Parathyroid adenoma (tissue), 2 donors: Measurements from ENCODE around the gene DKKL1.

Experiments used
- H2AFZ ChIP-seq: fragments of 300-600 bp; sonication (generic); one replicate; pipeline ENCODE4 v1.7.0; 2017; ENCODE audit warnings: antibody characterized with exemption, mild to moderate bottlenecking
- H3K27ac ChIP-seq: fragments of 300-600 bp; sonication (generic); one replicate; pipeline ENCODE4 v1.7.0; 2017
- H3K27me3 ChIP-seq: fragments of 300-600 bp; sonication (generic); one replicate; pipeline ENCODE4 v1.7.0; 2017; ENCODE audit warnings: low read length; ENCODE audit not compliant: control insufficient read depth, insufficient read depth
- H3K36me3 ChIP-seq: fragments of 300-600 bp; sonication (generic); one replicate; pipeline ENCODE4 v1.7.0; 2017; ENCODE audit warnings: low read length; ENCODE audit not compliant: control insufficient read depth, insufficient read depth
- H3K4me1 ChIP-seq: fragments of 300-600 bp; sonication (generic); one replicate; pipeline ENCODE4 v1.7.0; 2017; ENCODE audit warnings: control low read depth
- H3K4me2 ChIP-seq: fragments of 300-600 bp; sonication (generic); one replicate; pipeline ENCODE4 v1.7.0; 2017; ENCODE audit warnings: low read length
- H3K4me3 ChIP-seq: fragments of 300-600 bp; sonication (generic); one replicate; pipeline ENCODE4 v1.7.0; 2017; ENCODE audit warnings: low read depth, low read length
- H3K79me2 ChIP-seq: fragments of 300-600 bp; sonication (generic); one replicate; pipeline ENCODE4 v1.7.0; 2017; ENCODE audit warnings: control low read depth
- H3K9ac ChIP-seq: fragments of 300-600 bp; sonication (generic); one replicate; pipeline ENCODE4 v1.7.0; 2017; ENCODE audit warnings: mild to moderate bottlenecking
- H3K9me3 ChIP-seq: fragments of 300-600 bp; sonication (generic); one replicate; pipeline ENCODE4 v1.7.0; 2017; ENCODE audit warnings: low read length; ENCODE audit not compliant: control insufficient read depth
- CTCF ChIP-seq: fragments of 300-600 bp; sonication (generic); IDR thresholded peaks from one replicate; pipeline ENCODE4 v1.7.0; 2017; ENCODE audit warnings: antibody characterized with exemption, mild to moderate bottlenecking
- donor health status: primary hyperparathyroidism.

DKKL1 gene

GRCh38 chr19:49421878-49422202, 58.2 kb downstream of the DKKL1 start:
- Histone ChIP-seq H3K9me3 (no peaks in the 10 kb centered on the region), H3K27me3 (peaks cover 30% of the 10 kb centered on the region), H3K27ac (no peak overlapping the region), H3K36me3 (no peaks in the 10 kb centered on the region), H3K4me2 (no peak overlapping the region), H3K4me1 (no peaks in the 10 kb centered on the region), H3K4me3 (no peak overlapping the region), H3K9ac (no peak overlapping the region), H2AFZ (no peak overlapping the region), H3K79me2 (no peaks in the 10 kb centered on the region)
- no peak for TF ChIP-seq CTCF

GRCh38 chr19:49422407-49423070, 58.9 kb downstream of the DKKL1 start:
- Histone ChIP-seq H3K36me3 (no peaks in the 10 kb centered on the region), H3K9me3 (no peaks in the 10 kb centered on the region), H3K79me2 (no peaks in the 10 kb centered on the region), H2AFZ (no peak overlapping the region), H3K27me3 (peaks cover 35% of the 10 kb centered on the region), H3K4me2 (peak overlapping the region; percentile 47), H3K4me1 (no peaks in the 10 kb centered on the region), H3K27ac (no peak overlapping the region), H3K4me3 (no peak overlapping the region), H3K9ac (no peak overlapping the region)
- TF ChIP-seq CTCF: no peak

GRCh38 chr19:49423071-49423984, 59.7 kb downstream of the DKKL1 start, which contains the start of gene PTH2:
PTH2 (minus strand) TSS chr19:49423441; CDS start chr19:49423339, 102 bp downstream.
- Histone ChIP-seq H3K27me3 (peaks cover 35% of the 10 kb centered on the region), H3K36me3 (no peaks in the 10 kb centered on the region), H3K9ac (no peak within 1 kb of the TSS), H2AFZ (no peak within 1 kb of the TSS), H3K4me1 (no peaks in the 10 kb centered on the region), H3K9me3 (no peaks in the 10 kb centered on the region), H3K79me2 (no peaks in the 10 kb centered on the region), H3K4me2 (peak within 1 kb of the TSS; percentile 47), H3K4me3 (no peak within 1 kb of the TSS), H3K27ac (no peak within 1 kb of the TSS)
- no peak for TF ChIP-seq CTCF

GRCh38 chr19:49423985-49424303, 60.3 kb downstream of the DKKL1 start:
- no peaks in the 10 kb centered on the region for H3K79me2 ChIP-seq
- no peak overlapping the region for H3K27ac ChIP-seq
- TF ChIP-seq CTCF: no peak
- peaks cover 35% of the 10 kb centered on the region for H3K27me3 ChIP-seq
- H2AFZ ChIP-seq: no peak overlapping the region
- no peaks in the 10 kb centered on the region for H3K9me3 ChIP-seq
- H3K4me3 ChIP-seq: no peak overlapping the region
- no peak overlapping the region for H3K9ac ChIP-seq
- no peaks in the 10 kb centered on the region for H3K4me1 ChIP-seq
- no peaks in the 10 kb centered on the region for H3K36me3 ChIP-seq
- H3K4me2 ChIP-seq: no peak overlapping the region
